ENCODE data around the gene GAB4. TPM values are rescaled to one million over a fixed set of nuclear protein-coding genes. Genes with fewer than 3 reads are reported as not detected.

The GAB4 gene
- total and polyA plus RNA-seq, 2 of the 13 experiments (the other 11 are each of a cell fraction or from before 2014, with no cell fraction given): not detected

DNA sequence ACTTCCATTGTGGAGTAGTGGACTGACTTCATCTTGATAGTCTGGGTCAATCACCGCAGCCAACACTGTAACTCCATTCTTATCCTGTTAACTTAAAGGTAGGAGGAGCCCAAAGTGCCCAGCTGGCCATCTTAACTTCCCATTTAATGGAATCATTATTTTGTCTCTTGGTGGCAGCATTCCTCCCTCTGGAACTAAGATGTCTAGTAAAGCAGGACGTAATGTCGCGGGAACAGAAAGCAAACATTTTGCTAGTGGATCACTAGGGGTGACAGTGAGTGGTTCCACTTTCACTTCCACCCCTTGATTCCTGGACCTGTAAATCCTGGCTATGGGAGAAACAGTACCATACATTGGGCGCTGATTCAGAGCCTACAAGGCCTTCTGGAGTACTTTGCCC lies 71.4 kb downstream of the GAB4 start:
- in situ Hi-C loops (cut with HindIII; ENCODE audit: extremely low pct_ligation_motif_present, low pct_unique_long_range_greater_than_20kb): no loop called here
- 31% methylated on average over 5 of the region's 5 CpGs for WGBS (ENCODE audit: low lambda C conversion rate)

DNA sequence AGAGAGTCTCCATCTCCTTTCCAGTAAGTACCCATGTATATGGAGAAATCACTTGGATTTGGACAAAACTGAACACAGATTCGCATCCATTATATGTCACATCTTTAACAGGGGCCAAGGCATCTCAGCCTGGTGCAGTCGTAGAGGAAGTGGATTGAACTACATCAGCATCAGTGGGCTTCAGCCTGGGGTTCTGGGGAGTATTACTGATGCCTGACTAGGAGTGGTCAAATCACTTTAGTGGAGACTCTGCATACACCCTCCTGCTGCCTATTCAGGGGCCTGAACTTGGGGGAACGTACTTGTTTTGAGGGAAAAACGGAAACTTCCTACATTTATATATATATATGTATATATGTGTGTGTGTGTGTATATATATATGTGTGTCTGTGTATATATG lies 72.8 kb downstream of the GAB4 start:
- Histone ChIP-seq H3K4me2 (ENCODE audit: low read depth, low read length) (no peak overlapping the region), H4K20me1 (ENCODE audit: insufficient read depth, low read length) (no peaks in the 10 kb centered on the region), H3K9me3 (ENCODE audit: low read length) (no peaks in the 10 kb centered on the region), H3K4me3 (replicated peaks in 1 of 3; ENCODE audit: insufficient read depth in 1 of 3, low read depth in 2 of 3, low read length in 3 of 3) (no peak overlapping the region), H3K4me1 (ENCODE audit: insufficient read depth, low read length) (no peaks in the 10 kb centered on the region), H3K27me3 (ENCODE audit: control insufficient read depth in 1 of 2, insufficient read depth in 2 of 2, low read length in 2 of 2) (no peaks in the 10 kb centered on the region), H2AFZ (ENCODE audit: low read length) (no peak overlapping the region), H3K27ac (ENCODE audit: extremely low read length, insufficient read depth, low read length) (no peak overlapping the region), H3K9ac (ENCODE audit: insufficient read depth, low read depth, low read length) (no peak overlapping the region), H3K36me3 (replicated peaks in 1 of 2; ENCODE audit: control insufficient read depth in 1 of 2, insufficient read depth in 2 of 2, low read length in 2 of 2) (no peaks in the 10 kb centered on the region), H3K79me2 (ENCODE audit: insufficient read depth, low read length) (no peaks in the 10 kb centered on the region)
- TF ChIP-seq, protein P1, sequence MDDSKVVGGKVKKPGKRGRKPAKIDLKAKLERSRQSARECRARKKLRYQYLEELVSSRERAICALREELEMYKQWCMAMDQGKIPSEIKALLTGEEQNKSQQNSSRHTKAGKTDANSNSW (CRISPR knock-in tag; IDR thresholded peaks at IDR 0.05; ENCODE audit: borderline replicate concordance): no peak
- TF ChIP-seq NPAS2 (CRISPR knock-in tag; IDR thresholded peaks at IDR 0.05; ENCODE audit: borderline replicate concordance) (no peak), KDM4B (CRISPR knock-in tag; IDR thresholded peaks at IDR 0.05) (no peak), ZNF570 (CRISPR knock-in tag; IDR thresholded peaks at IDR 0.05; ENCODE audit: borderline replicate concordance) (no peak), ZNF550 (CRISPR knock-in tag; IDR thresholded peaks at IDR 0.05; ENCODE audit: borderline replicate concordance) (no peak), RCOR2 (CRISPR knock-in tag; IDR thresholded peaks at IDR 0.05) (no peak)
- TF ChIP-seq, protein P2, sequence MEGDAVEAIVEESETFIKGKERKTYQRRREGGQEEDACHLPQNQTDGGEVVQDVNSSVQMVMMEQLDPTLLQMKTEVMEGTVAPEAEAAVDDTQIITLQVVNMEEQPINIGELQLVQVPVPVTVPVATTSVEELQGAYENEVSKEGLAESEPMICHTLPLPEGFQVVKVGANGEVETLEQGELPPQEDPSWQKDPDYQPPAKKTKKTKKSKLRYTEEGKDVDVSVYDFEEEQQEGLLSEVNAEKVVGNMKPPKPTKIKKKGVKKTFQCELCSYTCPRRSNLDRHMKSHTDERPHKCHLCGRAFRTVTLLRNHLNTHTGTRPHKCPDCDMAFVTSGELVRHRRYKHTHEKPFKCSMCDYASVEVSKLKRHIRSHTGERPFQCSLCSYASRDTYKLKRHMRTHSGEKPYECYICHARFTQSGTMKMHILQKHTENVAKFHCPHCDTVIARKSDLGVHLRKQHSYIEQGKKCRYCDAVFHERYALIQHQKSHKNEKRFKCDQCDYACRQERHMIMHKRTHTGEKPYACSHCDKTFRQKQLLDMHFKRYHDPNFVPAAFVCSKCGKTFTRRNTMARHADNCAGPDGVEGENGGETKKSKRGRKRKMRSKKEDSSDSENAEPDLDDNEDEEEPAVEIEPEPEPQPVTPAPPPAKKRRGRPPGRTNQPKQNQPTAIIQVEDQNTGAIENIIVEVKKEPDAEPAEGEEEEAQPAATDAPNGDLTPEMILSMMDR (CRISPR knock-in tag; IDR thresholded peaks at IDR 0.05): no peak
- CTCF ChIA-PET (ENCODE audit: low intra/inter-chr PET ratio, low total read pairs): no interaction called here
- WGBS (ENCODE audit: low lambda C conversion rate): 0% methylated on average over 4 of the region's 4 CpGs
- intact Hi-C loops (cut with micrococcal nuclease; ENCODE audit: unreplicated experiment) (no loop called here), in situ Hi-C loops (cut with HindIII; ENCODE audit: extremely low pct_ligation_motif_present, low pct_unique_long_range_greater_than_20kb) (no loop called here)
- no peak for ATAC-seq
- BruUV-seq (replicated peaks): no TSS peak
- DNase-seq (ENCODE audit: low spot score): no peak
- FAIRE-seq: no peak
- POLR2A ChIA-PET: no interaction called here

More for the DNA sequence above, 71.4 kb downstream of the GAB4 start:
- DNase-seq (ENCODE audit: low spot score) (no peak), ATAC-seq (no peak), FAIRE-seq (no peak)
- Histone ChIP-seq H3K4me3 (replicated peaks in 1 of 3; ENCODE audit: insufficient read depth in 1 of 3, low read depth in 2 of 3, low read length in 3 of 3) (no peak overlapping the region), H4K20me1 (ENCODE audit: insufficient read depth, low read length) (no peaks in the 10 kb centered on the region), H3K27me3 (ENCODE audit: control insufficient read depth in 1 of 2, insufficient read depth in 2 of 2, low read length in 2 of 2) (no peaks in the 10 kb centered on the region), H3K27ac (ENCODE audit: extremely low read length, insufficient read depth, low read length) (no peak overlapping the region), H3K36me3 (replicated peaks in 1 of 2; ENCODE audit: control insufficient read depth in 1 of 2, insufficient read depth in 2 of 2, low read length in 2 of 2) (no peaks in the 10 kb centered on the region), H3K4me2 (ENCODE audit: low read depth, low read length) (no peak overlapping the region), H3K9me3 (ENCODE audit: low read length) (no peaks in the 10 kb centered on the region), H3K79me2 (ENCODE audit: insufficient read depth, low read length) (no peaks in the 10 kb centered on the region), H2AFZ (ENCODE audit: low read length) (no peak overlapping the region), H3K4me1 (ENCODE audit: insufficient read depth, low read length) (no peaks in the 10 kb centered on the region), H3K9ac (ENCODE audit: insufficient read depth, low read depth, low read length) (no peak overlapping the region)
- BruUV-seq (replicated peaks): no TSS peak
- no peak for TF ChIP-seq NCOA5 (CRISPR knock-in tag; IDR thresholded peaks at IDR 0.05)
- no peak for TF ChIP-seq KMT2B (CRISPR knock-in tag; IDR thresholded peaks at IDR 0.05)
- TF ChIP-seq, protein P3, sequence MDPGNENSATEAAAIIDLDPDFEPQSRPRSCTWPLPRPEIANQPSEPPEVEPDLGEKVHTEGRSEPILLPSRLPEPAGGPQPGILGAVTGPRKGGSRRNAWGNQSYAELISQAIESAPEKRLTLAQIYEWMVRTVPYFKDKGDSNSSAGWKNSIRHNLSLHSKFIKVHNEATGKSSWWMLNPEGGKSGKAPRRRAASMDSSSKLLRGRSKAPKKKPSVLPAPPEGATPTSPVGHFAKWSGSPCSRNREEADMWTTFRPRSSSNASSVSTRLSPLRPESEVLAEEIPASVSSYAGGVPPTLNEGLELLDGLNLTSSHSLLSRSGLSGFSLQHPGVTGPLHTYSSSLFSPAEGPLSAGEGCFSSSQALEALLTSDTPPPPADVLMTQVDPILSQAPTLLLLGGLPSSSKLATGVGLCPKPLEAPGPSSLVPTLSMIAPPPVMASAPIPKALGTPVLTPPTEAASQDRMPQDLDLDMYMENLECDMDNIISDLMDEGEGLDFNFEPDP (CRISPR knock-in tag; conservative IDR thresholded peaks at IDR 0.05): no peak
- intact Hi-C loops (cut with micrococcal nuclease; ENCODE audit: unreplicated experiment): no loop called here
- POLR2A ChIA-PET: no interaction called here
- CTCF ChIA-PET (ENCODE audit: low intra/inter-chr PET ratio, low total read pairs): no interaction called here

Measured in HepG2 (cell line).